MV-4-11 (cell line): ENCODE results near the gene PTPN2.
"Not testable (repeated sequence)": the region's sequence is repeated elsewhere in the genome, so short reads cannot be mapped to it uniquely, and the experiment has no call there.

Source experiments
- DNase-seq: peaks from one replicate; lab custom pipeline; 2025; lab: John Stamatoyannopoulos, UW

Gene PTPN2

GRCh38 chr18:12883684-12884405 is at the start of gene PTPN2:
TSS of gene PTPN2 (minus strand) at chr18:12884237. CDS start at chr18:12884141, 96 bp downstream.
- DNase-seq, result peak; percentile 92

GRCh38 chr18:12933327-12933726 is 49.3 kb upstream of the PTPN2 start:
- DNase-seq, result no peak

- no peak for DNase-seq
Observed at GRCh38 chr18:12930908-12931307, 46.9 kb upstream of the PTPN2 start.

GRCh38 chr18:12930376-12930775 is 46.3 kb upstream of the PTPN2 start:
- DNase-seq, result no peak

- no peak for DNase-seq
Observed at GRCh38 chr18:12929477-12930083, 45.5 kb upstream of the PTPN2 start.

GRCh38 chr18:12928641-12929040 is 44.6 kb upstream of the PTPN2 start:
- DNase-seq, result no peak

GRCh38 chr18:12928206-12928605 is 44.2 kb upstream of the PTPN2 start:
- no peak for DNase-seq

- DNase-seq, result no peak
Observed at GRCh38 chr18:12924616-12925015, 40.6 kb upstream of the PTPN2 start.

- DNase-seq, result no peak
Observed at GRCh38 chr18:12922266-12922665, 38.2 kb upstream of the PTPN2 start.

GRCh38 chr18:12921178-12921577 is 37.1 kb upstream of the PTPN2 start:
- DNase-seq, result no peak

- DNase-seq, result no peak
Observed at GRCh38 chr18:12911929-12912703, 28.1 kb upstream of the PTPN2 start.

- DNase-seq, result no peak
Observed at GRCh38 chr18:12911025-12911928, 27.2 kb upstream of the PTPN2 start.

- no peak for DNase-seq
Observed at GRCh38 chr18:12908706-12909105, 24.7 kb upstream of the PTPN2 start.

GRCh38 chr18:12907258-12907925 is 23.4 kb upstream of the PTPN2 start:
- DNase-seq, result no peak

- DNase-seq, result no peak
Observed at GRCh38 chr18:12906773-12907172, 22.7 kb upstream of the PTPN2 start.

GRCh38 chr18:12906119-12906518 is 22.1 kb upstream of the PTPN2 start:
- DNase-seq, result no peak

- DNase-seq, result peak; percentile 92
Observed at GRCh38 chr18:12904012-12904516, 20.0 kb upstream of the PTPN2 start.

GRCh38 chr18:12901208-12901607 is 17.2 kb upstream of the PTPN2 start:
- DNase-seq, result not testable (repeated sequence)

GRCh38 chr18:12896784-12897333 is 12.8 kb upstream of the PTPN2 start:
- DNase-seq, result not testable (repeated sequence)

- DNase-seq, result no peak
Observed at GRCh38 chr18:12895626-12896025, 11.6 kb upstream of the PTPN2 start.

- no peak for DNase-seq
Observed at GRCh38 chr18:12895014-12895413, 11.0 kb upstream of the PTPN2 start.
